ENCODE data around the gene TEX29. TPM values are rescaled to one million over a fixed set of nuclear protein-coding genes. Genes with fewer than 3 reads are reported as not detected.

The TEX29 gene
- total RNA-seq, 2 donors from 2014 or later = 0.29 TPM; not detected in 1

GRCh38 chr13:111317042-111317550 lies 3.3 kb upstream of the TEX29 start:
- intact Hi-C loops (cut with DNase I) = no loop called here
- no peak for DNase-seq (ENCODE audit: low spot score)

GRCh38 chr13:111317571-111318345 lies 2.7 kb upstream of the TEX29 start:
- DNase-seq (ENCODE audit: low spot score) = peak; percentile 76
- intact Hi-C loops (cut with DNase I) = no loop called here

GRCh38 chr13:111318386-111318785 lies 2.1 kb upstream of the TEX29 start:
- peak; percentile 53 for DNase-seq (ENCODE audit: low spot score)
- intact Hi-C loops (cut with DNase I) = no loop called here

- peak; percentile 30 for DNase-seq (ENCODE audit: low spot score)
- intact Hi-C loops (cut with DNase I) = no loop called here
Observed at GRCh38 chr13:111319521-111319920, 921 bp upstream of the TEX29 start.

- intact Hi-C loops (cut with DNase I) = no loop called here
- peak; percentile 71 for DNase-seq (ENCODE audit: low spot score)
Observed at GRCh38 chr13:111322001-111322915, 1.8 kb downstream of the TEX29 start.

GRCh38 chr13:111322916-111323331 lies 2.5 kb downstream of the TEX29 start:
- DNase-seq (ENCODE audit: low spot score) = no peak

GRCh38 chr13:111323549-111323948 lies 3.1 kb downstream of the TEX29 start:
- no peak for DNase-seq (ENCODE audit: low spot score)
- intact Hi-C loops (cut with DNase I) = no loop called here

More at GRCh38 chr13:111322916-111323331, 2.5 kb downstream of the TEX29 start:
- intact Hi-C loops (cut with DNase I) = no loop called here

- DNase-seq (ENCODE audit: low spot score) = no peak
- intact Hi-C loops (cut with DNase I) = no loop called here
Observed at GRCh38 chr13:111323950-111324651, 3.7 kb downstream of the TEX29 start.

- intact Hi-C loops (cut with DNase I) = no loop called here
- no peak for DNase-seq (ENCODE audit: low spot score)
Observed at GRCh38 chr13:111324736-111325135, 4.3 kb downstream of the TEX29 start.

- intact Hi-C loops (cut with DNase I) = no loop called here
- DNase-seq (ENCODE audit: low spot score) = peak; percentile 67
Observed at GRCh38 chr13:111325146-111325890, 4.9 kb downstream of the TEX29 start.

GRCh38 chr13:111325941-111326620 lies 5.6 kb downstream of the TEX29 start:
- intact Hi-C loops (cut with DNase I) = no loop called here
- DNase-seq (ENCODE audit: low spot score) = peak; percentile 68

- DNase-seq (ENCODE audit: low spot score) = peak; percentile 78
- intact Hi-C loops (cut with DNase I) = no loop called here
Observed at GRCh38 chr13:111326621-111326965, 6.2 kb downstream of the TEX29 start.

- DNase-seq (ENCODE audit: low spot score) = peak; percentile 74
- intact Hi-C loops (cut with DNase I) = no loop called here
Observed at GRCh38 chr13:111326981-111327642, 6.7 kb downstream of the TEX29 start.

- peak; percentile 72 for DNase-seq (ENCODE audit: low spot score)
- intact Hi-C loops (cut with DNase I) = no loop called here
Observed at GRCh38 chr13:111327730-111328573, 7.5 kb downstream of the TEX29 start.

- intact Hi-C loops (cut with DNase I) = no loop called here
- no peak for DNase-seq (ENCODE audit: low spot score)
Observed at GRCh38 chr13:111328574-111329410, 8.3 kb downstream of the TEX29 start.

GRCh38 chr13:111329641-111330040 lies 9.2 kb downstream of the TEX29 start:
- intact Hi-C loops (cut with DNase I) = no loop called here
- DNase-seq (ENCODE audit: low spot score) = no peak
